Lower leg skin (tissue), 4 donors: ENCODE data around the gene HIPK1. TPM values are rescaled to one million over a fixed set of nuclear protein-coding genes. Genes with fewer than 3 reads are reported as not detected.

ENCODE experiments used
- DNase-seq, 2 donors: peaks; one replicate each; pipeline ENCODE4 v3.0.0-alpha.2; 2019; ENCODE audit warnings: low spot score in 2 of 2
- H3K4me3 ChIP-seq: fragments of 200-600 bp; sonication (generic); 2 replicates; pipeline ENCODE4 v1.5.1; 2017; ENCODE audit warnings: mild to moderate bottlenecking, low read depth; ENCODE audit not compliant: poor library complexity, severe bottlenecking
- POLR2A ChIP-seq, 2 donors: fragments of 450-650 bp; IDR thresholded peaks; one replicate each; pipeline ENCODE4 v1.6.1; 2016 to 2017; ENCODE audit warnings: antibody characterized with exemption in 2 of 2, mild to moderate bottlenecking in 1 of 2, moderate library complexity in 1 of 2
- WGBS, 2 donors: methylation state at CpG; one replicate each; pipeline ENCODE4 v1.1.5; 2018; 5-methylcytosine and 5-hydroxymethylcytosine counted together
- intact Hi-C: fragments of 100-400 bp; cut with DNase I; formaldehyde crosslinking; loops from one replicate; pipeline ENCODE4 v1.15.0; 2023; ENCODE audit warnings: low total_unique reads
- total RNA-seq, 4 donors: library from RNA; depleted of rRNA; stranded (reverse); fragments of >200 nt; gene quantifications; one replicate each; pipeline ENCODE4 v1.1.0, GENCODE V29; 2016
- TF ChIP-seq, protein P1 (sequence below), 3 donors: fragments of 450-650 bp; IDR thresholded peaks; one replicate each; pipeline ENCODE4 v1.5.1; 2016; ENCODE audit warnings: antibody characterized with exemption in 3 of 3, mild to moderate bottlenecking in 3 of 3, moderate library complexity in 2 of 3

HIPK1 gene
- total RNA-seq, 4 donors from 2014 or later: 47.6 to 58.3 (median 54.5) TPM

DNA sequence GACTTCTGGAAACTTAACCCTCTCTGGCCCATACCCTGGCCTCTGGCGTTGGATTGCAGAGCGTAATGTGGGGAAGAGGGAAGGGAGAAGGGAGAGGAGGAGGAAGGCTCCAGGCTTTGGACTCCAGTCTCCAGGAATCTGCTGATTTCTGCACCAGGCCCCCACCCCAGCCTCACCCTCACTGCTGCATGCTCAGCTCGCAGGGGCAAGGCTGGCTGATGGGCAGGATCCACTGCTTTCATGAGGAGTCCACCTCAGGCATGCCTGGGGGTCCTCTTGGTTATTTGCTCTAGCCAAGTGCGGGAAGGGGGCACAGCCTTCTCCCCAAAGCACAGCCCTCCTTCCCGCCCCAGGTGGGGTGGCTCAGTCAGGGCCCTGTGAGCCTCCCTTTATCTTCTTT, 53.8 kb downstream of the HIPK1 start:
- 62 to 67% methylated on average over 5 of the region's 5 CpGs for WGBS, 2 donors
- no peak overlapping the region for H3K4me3 ChIP-seq
- TF ChIP-seq, protein P1, sequence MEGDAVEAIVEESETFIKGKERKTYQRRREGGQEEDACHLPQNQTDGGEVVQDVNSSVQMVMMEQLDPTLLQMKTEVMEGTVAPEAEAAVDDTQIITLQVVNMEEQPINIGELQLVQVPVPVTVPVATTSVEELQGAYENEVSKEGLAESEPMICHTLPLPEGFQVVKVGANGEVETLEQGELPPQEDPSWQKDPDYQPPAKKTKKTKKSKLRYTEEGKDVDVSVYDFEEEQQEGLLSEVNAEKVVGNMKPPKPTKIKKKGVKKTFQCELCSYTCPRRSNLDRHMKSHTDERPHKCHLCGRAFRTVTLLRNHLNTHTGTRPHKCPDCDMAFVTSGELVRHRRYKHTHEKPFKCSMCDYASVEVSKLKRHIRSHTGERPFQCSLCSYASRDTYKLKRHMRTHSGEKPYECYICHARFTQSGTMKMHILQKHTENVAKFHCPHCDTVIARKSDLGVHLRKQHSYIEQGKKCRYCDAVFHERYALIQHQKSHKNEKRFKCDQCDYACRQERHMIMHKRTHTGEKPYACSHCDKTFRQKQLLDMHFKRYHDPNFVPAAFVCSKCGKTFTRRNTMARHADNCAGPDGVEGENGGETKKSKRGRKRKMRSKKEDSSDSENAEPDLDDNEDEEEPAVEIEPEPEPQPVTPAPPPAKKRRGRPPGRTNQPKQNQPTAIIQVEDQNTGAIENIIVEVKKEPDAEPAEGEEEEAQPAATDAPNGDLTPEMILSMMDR (IDR thresholded peaks at IDR 0.05): no peak
- TF ChIP-seq POLR2A (IDR thresholded peaks at IDR 0.05): no peak
- no peak for DNase-seq
- intact Hi-C loops: no loop called here

GRCh38 chr1:113983391-113983790, 54.3 kb downstream of the HIPK1 start:
- intact Hi-C loops: no loop called here

DNA sequence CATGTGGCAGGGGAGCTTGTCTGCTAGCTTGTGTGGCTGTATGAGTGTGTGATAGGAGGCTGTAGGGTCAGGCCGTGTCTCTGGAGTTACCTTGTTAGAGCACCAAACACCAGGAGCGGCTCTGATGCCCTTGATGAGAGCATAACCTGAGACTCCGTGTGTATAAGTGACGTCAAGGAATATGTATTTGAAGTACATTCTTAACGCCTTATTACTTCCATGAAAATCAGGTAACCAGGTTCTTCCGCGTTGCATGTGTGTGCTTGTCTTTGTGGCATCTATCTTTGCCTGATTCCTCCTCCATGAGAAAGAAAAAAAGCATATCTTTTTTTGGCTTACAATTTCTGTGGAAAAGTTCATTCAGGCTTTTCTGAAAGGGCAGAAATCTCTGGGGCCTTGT, 54.7 kb downstream of the HIPK1 start:
- intact Hi-C loops: no loop called here
- 71 to 73% methylated on average over 7 of the region's 7 CpGs for WGBS, 2 donors
- DNase-seq: no peak
- H3K4me3 ChIP-seq: no peak overlapping the region
- TF ChIP-seq, protein P1 (IDR thresholded peaks at IDR 0.05): no peak
- TF ChIP-seq POLR2A (IDR thresholded peaks at IDR 0.05): no peak

More at GRCh38 chr1:113983391-113983790, 54.3 kb downstream of the HIPK1 start:
- H3K4me3 ChIP-seq: no peak overlapping the region
- WGBS, 2 donors: 56 to 60% methylated on average over 8 of the region's 8 CpGs
- DNase-seq: no peak
- TF ChIP-seq POLR2A (IDR thresholded peaks at IDR 0.05): no peak

GRCh38 chr1:113984710-113985109, 55.6 kb downstream of the HIPK1 start:
- 43 to 53% methylated on average over 4 of the region's 4 CpGs for WGBS, 2 donors
- no peak overlapping the region for H3K4me3 ChIP-seq
- intact Hi-C loops: no loop called here
- TF ChIP-seq, protein P1 (IDR thresholded peaks at IDR 0.05): no peak
- TF ChIP-seq POLR2A (IDR thresholded peaks at IDR 0.05): no peak
- DNase-seq: no peak

DNA sequence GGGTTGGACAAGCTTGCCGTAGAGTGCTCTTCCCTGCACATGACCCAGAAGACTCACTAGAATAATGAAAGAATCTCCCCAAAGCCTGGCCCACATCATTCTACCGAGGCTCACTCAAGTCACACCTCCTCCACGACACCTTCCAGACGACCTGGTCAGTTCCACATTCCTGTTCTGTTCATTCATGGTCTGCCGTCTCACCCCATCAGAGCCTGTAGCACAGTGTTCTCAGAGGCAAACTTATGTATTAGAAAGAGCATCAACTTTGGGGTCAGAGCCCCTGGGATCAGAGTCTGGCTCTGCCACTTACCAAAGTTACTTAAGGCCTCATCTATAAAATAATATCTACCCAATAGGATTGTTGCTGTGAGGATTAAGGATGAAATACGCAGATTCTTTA, 57.7 kb downstream of the HIPK1 start:
- WGBS, 2 donors: 72 to 82% methylated on average over 6 of the region's 6 CpGs
- TF ChIP-seq, protein P1 (IDR thresholded peaks at IDR 0.05): no peak
- TF ChIP-seq POLR2A (IDR thresholded peaks at IDR 0.05): no peak
- intact Hi-C loops: no loop called here
- no peak overlapping the region for H3K4me3 ChIP-seq
- no peak for DNase-seq

DNA sequence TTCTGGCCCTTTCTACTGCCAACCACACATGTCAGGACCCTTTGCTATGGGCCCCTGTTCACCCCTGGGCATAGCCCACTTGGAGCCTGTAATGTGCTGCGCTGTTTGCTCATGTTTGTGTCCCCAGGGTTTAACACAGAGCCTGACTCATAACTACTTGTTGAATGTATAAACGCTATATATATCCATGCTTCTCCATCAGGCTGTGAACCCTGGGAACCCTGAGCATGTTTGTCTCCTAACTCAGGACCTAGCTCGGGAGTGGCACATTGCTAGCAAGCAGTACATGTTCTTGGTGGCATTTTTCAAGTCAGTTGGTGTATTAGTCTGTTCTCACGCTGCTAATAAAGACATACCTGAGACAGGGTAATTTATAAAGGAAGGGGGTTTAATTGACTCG, 58.1 kb downstream of the HIPK1 start:
- DNase-seq: no peak
- TF ChIP-seq, protein P1 (IDR thresholded peaks at IDR 0.05): no peak
- no peak for TF ChIP-seq POLR2A (IDR thresholded peaks at IDR 0.05)
- intact Hi-C loops: no loop called here
- WGBS, 2 donors: 65 to 89% methylated on average over 5 of the region's 5 CpGs
- H3K4me3 ChIP-seq: no peak overlapping the region
